ENCODE results near the gene TFIP11. TPM values are rescaled to one million over a fixed set of nuclear protein-coding genes. Genes with fewer than 3 reads are reported as not detected.

The TFIP11 gene
- total and polyA plus RNA-seq, 2 donors (not counting 1 experiment from before 2014, with no cell fraction given) = 33.5 to 82.8 TPM

- no peak overlapping the region for H3K27ac Mint-ChIP-seq
- Histone ChIP-seq H4K20me1 (ENCODE audit: control insufficient read depth, insufficient read depth, low read length, poor library complexity, severe bottlenecking) (no peaks in the 10 kb centered on the region), H3K27ac (ENCODE audit: low read length in 2 of 2) (no peak overlapping the region), H3K36me3 (replicated peaks in 1 of 2; ENCODE audit: control extremely low read depth in 1 of 2, control insufficient read depth in 1 of 2, extremely low read depth in 1 of 2, insufficient read depth in 2 of 2, low read length in 1 of 2) (peaks cover 1 to 4% of the 10 kb centered on the region in 2 experiments), H3K4me2 (replicated peaks; ENCODE audit: low read depth, low read length, poor library complexity, severe bottlenecking) (no peak overlapping the region), H3K9me3 (ENCODE audit: control extremely low read depth in 1 of 3, control insufficient read depth in 2 of 3, insufficient read depth in 1 of 3, low read length in 2 of 3) (no peaks in the 10 kb centered on the region), H3K9ac (ENCODE audit: low read length) (no peak overlapping the region), H3K4me3 (ENCODE audit: control extremely low read depth in 1 of 5, extremely low read depth in 1 of 5, insufficient read depth in 1 of 5, low read depth in 2 of 5, low read length in 4 of 5) (no peak overlapping the region), H3K27me3 (replicated peaks in 1 of 4; ENCODE audit: control extremely low read depth in 1 of 4, control insufficient read depth in 3 of 4, insufficient read depth in 4 of 4, low read length in 3 of 4) (no peaks in the 10 kb centered on the region), H2AFZ (ENCODE audit: insufficient read depth, low read depth, low read length, poor library complexity, severe bottlenecking) (no peak overlapping the region), H3K4me1 (ENCODE audit: control insufficient read depth in 2 of 2, insufficient read depth in 2 of 2, low read length in 2 of 2) (no peaks in the 10 kb centered on the region), H3K79me2 (ENCODE audit: control insufficient read depth, insufficient read depth, low read length) (peaks cover 77% of the 10 kb centered on the region)
- H3K27me3 Mint-ChIP-seq = no peaks in the 10 kb centered on the region
- ChIA-PET CTCF (no interaction called here), POLR2A (no interaction called here)
- no peak overlapping the region for H3K4me3 Mint-ChIP-seq
- 94% methylated on average over 10 of the region's 11 CpGs for WGBS (ENCODE audit: insufficient coverage)
- intact Hi-C loops (cut with micrococcal nuclease) = no loop called here
- TF ChIP-seq EZH2 (IDR thresholded peaks at IDR 0.05; ENCODE audit: borderline replicate concordance, insufficient read depth, low read depth, low read length, poor library complexity, severe bottlenecking) = no peak
- TF ChIP-seq CTCF (IDR thresholded peaks at IDR 0.05) = no peak
- ATAC-seq (ENCODE audit: low read depth) = no peak
- no peak for DNase-seq
- H3K4me1 Mint-ChIP-seq = peaks cover 12% of the 10 kb centered on the region
- H3K9me3 Mint-ChIP-seq (ENCODE audit: insufficient read depth) = no peaks in the 10 kb centered on the region
Observed at GRCh38 chr22:26555478-26555877, 43.2 kb upstream of the TFIP11 start.

GRCh38 chr22:26554956-26555355 lies 42.7 kb upstream of the TFIP11 start:
- Mint-ChIP-seq H3K4me1 (peaks cover 12% of the 10 kb centered on the region), H3K27me3 (no peaks in the 10 kb centered on the region), H3K4me3 (no peak overlapping the region), H3K9me3 (ENCODE audit: insufficient read depth) (no peaks in the 10 kb centered on the region), H3K27ac (no peak overlapping the region)
- DNase-seq = no peak
- no peak overlapping the region for H2AFZ ChIP-seq (ENCODE audit: insufficient read depth, low read depth, low read length, poor library complexity, severe bottlenecking)
- H3K79me2 ChIP-seq (ENCODE audit: control insufficient read depth, insufficient read depth, low read length) = peaks cover 78% of the 10 kb centered on the region
- no peak overlapping the region for H3K27ac ChIP-seq (ENCODE audit: low read length in 2 of 2)
- no peaks in the 10 kb centered on the region for H4K20me1 ChIP-seq (ENCODE audit: control insufficient read depth, insufficient read depth, low read length, poor library complexity, severe bottlenecking)
- intact Hi-C loops (cut with micrococcal nuclease) = no loop called here
- H3K4me3 ChIP-seq (ENCODE audit: control extremely low read depth in 1 of 5, extremely low read depth in 1 of 5, insufficient read depth in 1 of 5, low read depth in 2 of 5, low read length in 4 of 5) = no peak overlapping the region
- H3K4me2 ChIP-seq (replicated peaks; ENCODE audit: low read depth, low read length, poor library complexity, severe bottlenecking) = no peak overlapping the region
- 78% methylated on average over 4 of the region's 6 CpGs for WGBS (ENCODE audit: insufficient coverage)
- no peak for TF ChIP-seq EZH2 (IDR thresholded peaks at IDR 0.05; ENCODE audit: borderline replicate concordance, insufficient read depth, low read depth, low read length, poor library complexity, severe bottlenecking)
- TF ChIP-seq CTCF (IDR thresholded peaks at IDR 0.05) = no peak
- H3K27me3 ChIP-seq (replicated peaks in 1 of 4; ENCODE audit: control extremely low read depth in 1 of 4, control insufficient read depth in 3 of 4, insufficient read depth in 4 of 4, low read length in 3 of 4) = no peaks in the 10 kb centered on the region
- no peaks in the 10 kb centered on the region for H3K4me1 ChIP-seq (ENCODE audit: control insufficient read depth in 2 of 2, insufficient read depth in 2 of 2, low read length in 2 of 2)
- POLR2A ChIA-PET = no interaction called here
- no peak overlapping the region for H3K9ac ChIP-seq (ENCODE audit: low read length)
- no peaks in the 10 kb centered on the region for H3K9me3 ChIP-seq (ENCODE audit: control extremely low read depth in 1 of 3, control insufficient read depth in 2 of 3, insufficient read depth in 1 of 3, low read length in 2 of 3)
- H3K36me3 ChIP-seq (replicated peaks in 1 of 2; ENCODE audit: control extremely low read depth in 1 of 2, control insufficient read depth in 1 of 2, extremely low read depth in 1 of 2, insufficient read depth in 2 of 2, low read length in 1 of 2) = peaks cover 1 to 4% of the 10 kb centered on the region in 2 experiments
- CTCF ChIA-PET = no interaction called here
- ATAC-seq (ENCODE audit: low read depth) = no peak

All from B cell (primary cell).